Left ventricle myocardium inferior (tissue), 1 donor: ENCODE measurements around the gene BCAN. TPM values are rescaled to one million over a fixed set of nuclear protein-coding genes. Genes with fewer than 3 reads are reported as not detected.

Source experiments
- DNase-seq: peaks from one replicate; pipeline ENCODE4 v3.0.0-alpha.2; 2020
- H3K27ac ChIP-seq: fragments of 200-600 bp; replicated peaks from 2 replicates; pipeline ENCODE4 v1.8.0; 2021
- H3K27me3 ChIP-seq: fragments of 200-600 bp; 2 replicates; pipeline ENCODE4 v1.8.0; 2021; ENCODE audit warnings: low read depth
- H3K36me3 ChIP-seq: fragments of 200-600 bp; 2 replicates; pipeline ENCODE4 v1.8.0; 2021
- H3K4me1 ChIP-seq: fragments of 200-600 bp; 2 replicates; pipeline ENCODE4 v1.8.0; 2021
- H3K4me3 ChIP-seq: fragments of 200-600 bp; 2 replicates; pipeline ENCODE4 v1.8.0; 2021; ENCODE audit warnings: mild to moderate bottlenecking, moderate library complexity
- H3K9me3 ChIP-seq: fragments of 200-600 bp; replicated peaks from 2 replicates; pipeline ENCODE4 v1.8.0; 2021
- intact Hi-C: fragments of 100-400 bp; cut with micrococcal nuclease; formaldehyde crosslinking; loops from one replicate; pipeline ENCODE4 v1.11.0; 2022
- total RNA-seq: library from RNA; stranded (reverse); fragmentation: NEBNext Ultra II Directional; extraction: Animal tissue kit (Norgen Biotek cat#: 25700); gene quantifications from one replicate; pipeline ENCODE4 v1.2.1, GENCODE V29; 2021
- TF ChIP-seq, protein P1 (sequence below): fragments of 200-600 bp; IDR thresholded peaks from 2 replicates; pipeline ENCODE4 v1.8.0; 2021; ENCODE audit warnings: antibody characterized with exemption, mild to moderate bottlenecking, borderline replicate concordance
- donor health status: DM: no; HTN: yes; CAD: no; lungs with severe emphysema.

Gene BCAN
- total RNA-seq, 1 donor from 2014 or later, result 0.05 TPM

DNA sequence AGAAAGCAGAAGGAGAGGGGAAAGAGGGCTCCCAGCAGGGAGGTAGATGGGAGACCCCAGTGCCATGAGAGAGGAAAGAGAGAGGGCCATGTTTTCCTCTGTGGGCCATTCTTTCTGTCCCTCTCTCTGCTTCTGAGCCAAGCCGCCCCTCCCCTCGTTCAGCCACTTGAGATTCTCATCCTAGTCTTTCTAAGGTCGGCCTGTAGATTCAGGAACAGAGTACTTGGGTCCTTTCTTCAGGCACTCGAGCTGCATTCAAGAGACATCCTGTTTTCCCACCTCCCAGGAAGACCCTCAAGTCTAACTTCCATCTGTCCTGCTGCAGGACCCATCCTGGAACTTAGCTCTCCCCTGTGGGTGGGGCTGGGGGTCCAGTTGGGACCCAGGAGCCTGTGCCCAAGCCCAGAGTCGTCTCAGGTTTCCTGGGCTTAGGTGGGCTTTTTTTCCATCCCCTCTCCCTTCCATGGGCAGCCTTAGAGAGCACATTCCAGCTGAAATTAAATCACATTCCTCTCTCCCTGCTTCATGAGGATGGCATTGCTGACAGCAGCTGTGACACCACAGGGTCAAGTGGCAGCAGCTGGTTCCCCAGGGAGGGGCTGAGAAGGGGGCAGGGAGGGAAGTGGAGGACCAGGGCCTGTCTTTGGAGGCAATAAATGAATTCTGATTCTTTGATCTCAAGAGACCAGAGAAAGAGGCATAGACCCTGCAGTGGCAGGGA, 22.3 kb downstream of the BCAN start:
- intact Hi-C loops, result no loop called here
- Histone ChIP-seq H3K4me3 (peak overlapping the region; percentile 47), H3K27ac (peak overlapping the region; percentile 96), H3K36me3 (no peaks in the 10 kb centered on the region), H3K9me3 (no peaks in the 10 kb centered on the region), H3K27me3 (no peaks in the 10 kb centered on the region), H3K4me1 (peaks cover 99% of the 10 kb centered on the region)
- TF ChIP-seq, protein P1, sequence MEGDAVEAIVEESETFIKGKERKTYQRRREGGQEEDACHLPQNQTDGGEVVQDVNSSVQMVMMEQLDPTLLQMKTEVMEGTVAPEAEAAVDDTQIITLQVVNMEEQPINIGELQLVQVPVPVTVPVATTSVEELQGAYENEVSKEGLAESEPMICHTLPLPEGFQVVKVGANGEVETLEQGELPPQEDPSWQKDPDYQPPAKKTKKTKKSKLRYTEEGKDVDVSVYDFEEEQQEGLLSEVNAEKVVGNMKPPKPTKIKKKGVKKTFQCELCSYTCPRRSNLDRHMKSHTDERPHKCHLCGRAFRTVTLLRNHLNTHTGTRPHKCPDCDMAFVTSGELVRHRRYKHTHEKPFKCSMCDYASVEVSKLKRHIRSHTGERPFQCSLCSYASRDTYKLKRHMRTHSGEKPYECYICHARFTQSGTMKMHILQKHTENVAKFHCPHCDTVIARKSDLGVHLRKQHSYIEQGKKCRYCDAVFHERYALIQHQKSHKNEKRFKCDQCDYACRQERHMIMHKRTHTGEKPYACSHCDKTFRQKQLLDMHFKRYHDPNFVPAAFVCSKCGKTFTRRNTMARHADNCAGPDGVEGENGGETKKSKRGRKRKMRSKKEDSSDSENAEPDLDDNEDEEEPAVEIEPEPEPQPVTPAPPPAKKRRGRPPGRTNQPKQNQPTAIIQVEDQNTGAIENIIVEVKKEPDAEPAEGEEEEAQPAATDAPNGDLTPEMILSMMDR, result no peak
- DNase-seq, result no peak

DNA sequence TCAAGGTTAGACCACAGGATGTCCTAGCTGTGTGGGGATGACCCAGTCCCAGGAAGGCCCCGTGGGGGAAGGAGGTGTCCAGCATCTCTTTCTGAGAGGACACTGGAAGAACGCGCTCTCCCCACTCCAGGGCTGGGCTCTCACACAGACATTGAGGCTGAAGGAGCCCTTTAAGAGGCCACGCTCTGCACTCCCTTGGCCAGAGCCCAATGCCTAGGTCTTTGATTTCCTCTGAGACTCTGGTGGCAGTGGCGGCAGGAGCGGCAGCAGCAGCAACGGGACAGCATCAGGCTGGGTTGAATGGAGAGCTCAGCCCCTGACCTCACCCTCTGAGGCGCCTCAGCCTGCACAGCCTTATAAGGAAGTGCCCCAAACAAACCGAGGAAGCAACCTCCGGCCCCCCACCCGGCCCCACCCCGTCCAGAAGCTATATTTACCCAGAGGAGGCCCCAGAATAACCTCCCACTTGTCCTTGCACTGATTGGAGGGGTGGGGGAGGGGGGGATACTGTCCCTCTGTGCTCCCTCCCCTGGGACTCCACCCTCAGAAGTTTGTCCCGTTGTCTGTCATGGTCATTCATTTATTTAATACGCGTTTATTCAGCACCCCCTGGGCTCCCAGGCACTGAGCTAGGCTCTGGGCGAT, 23.0 kb downstream of the BCAN start:
- Histone ChIP-seq H3K4me3 (peak overlapping the region; percentile 47), H3K9me3 (no peaks in the 10 kb centered on the region), H3K27ac (peak overlapping the region; percentile 96), H3K27me3 (no peaks in the 10 kb centered on the region), H3K4me1 (peaks cover 99% of the 10 kb centered on the region), H3K36me3 (no peaks in the 10 kb centered on the region)
- intact Hi-C loops, result no loop called here
- TF ChIP-seq, protein P1, result no peak
- peak; percentile 82 for DNase-seq

DNA sequence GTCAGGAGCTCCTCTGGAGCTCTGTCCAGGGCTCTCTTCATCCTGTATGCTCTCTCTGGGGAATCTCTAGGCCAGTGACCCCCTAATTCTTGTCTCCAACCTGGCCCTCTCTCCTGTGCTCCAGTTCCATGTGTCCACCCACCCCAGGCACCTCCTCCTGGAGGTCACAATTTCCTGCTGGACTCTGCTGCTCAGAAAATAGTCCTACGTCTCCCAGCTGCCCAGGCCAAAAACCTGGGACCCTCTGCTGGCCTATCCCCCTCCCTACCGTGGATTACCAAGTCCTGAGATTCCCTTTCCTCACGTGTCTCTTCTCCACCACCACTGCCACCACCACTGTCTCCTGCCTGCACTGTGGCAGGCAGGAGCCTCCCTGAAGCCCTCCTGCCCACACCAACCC, 23.6 kb downstream of the BCAN start:
- no peaks in the 10 kb centered on the region for H3K27me3 ChIP-seq
- intact Hi-C loops, result no loop called here
- peak overlapping the region; percentile 37 for H3K4me3 ChIP-seq
- no peaks in the 10 kb centered on the region for H3K36me3 ChIP-seq
- DNase-seq, result no peak
- H3K4me1 ChIP-seq, result peaks cover 100% of the 10 kb centered on the region
- no peaks in the 10 kb centered on the region for H3K9me3 ChIP-seq
- H3K27ac ChIP-seq, result peak overlapping the region; percentile 96
- TF ChIP-seq, protein P1, result no peak

DNA sequence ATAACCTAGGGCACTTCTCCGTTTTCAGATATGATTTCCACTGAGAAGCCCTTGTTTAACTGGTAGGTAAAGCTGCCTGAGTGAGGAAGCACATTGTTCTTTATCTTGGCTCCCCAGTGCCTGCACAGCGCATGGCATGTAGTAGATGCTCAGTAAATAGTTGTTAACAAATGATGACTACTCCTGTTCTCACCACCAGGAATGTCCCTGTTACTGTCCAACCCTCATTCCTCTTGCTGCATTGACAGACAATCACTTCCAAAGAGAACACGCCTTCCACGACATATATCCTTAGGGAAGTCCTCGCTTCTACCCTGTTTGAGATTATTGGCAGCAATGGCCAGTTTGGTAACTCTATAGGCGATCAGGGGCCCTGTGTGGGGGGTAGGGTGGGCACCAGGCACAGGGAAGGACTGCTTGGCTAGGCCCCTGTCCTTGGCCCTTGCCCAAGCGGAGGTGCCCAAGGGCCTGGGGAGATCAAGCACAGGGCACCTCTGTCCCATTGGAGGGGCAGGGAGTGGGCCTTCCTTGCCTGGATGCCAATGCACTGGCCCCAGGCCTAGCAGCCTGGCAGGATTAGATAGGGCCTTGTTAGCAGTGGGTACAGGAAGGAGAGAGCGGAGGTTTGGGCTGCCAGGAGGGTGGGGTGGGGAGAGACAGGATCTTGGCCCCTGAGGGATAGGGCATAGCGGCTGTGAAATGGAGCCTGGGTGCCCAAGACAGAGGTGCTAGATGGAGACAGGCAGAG, 25.1 kb downstream of the BCAN start:
- peak overlapping the region; percentile 96 for H3K27ac ChIP-seq
- TF ChIP-seq, protein P1, result no peak
- intact Hi-C loops, result no loop called here
- no peak for DNase-seq
- H3K27me3 ChIP-seq, result no peaks in the 10 kb centered on the region
- H3K9me3 ChIP-seq, result no peaks in the 10 kb centered on the region
- peaks cover 100% of the 10 kb centered on the region for H3K4me1 ChIP-seq
- peaks cover 8% of the 10 kb centered on the region for H3K36me3 ChIP-seq
- no peak overlapping the region for H3K4me3 ChIP-seq

DNA sequence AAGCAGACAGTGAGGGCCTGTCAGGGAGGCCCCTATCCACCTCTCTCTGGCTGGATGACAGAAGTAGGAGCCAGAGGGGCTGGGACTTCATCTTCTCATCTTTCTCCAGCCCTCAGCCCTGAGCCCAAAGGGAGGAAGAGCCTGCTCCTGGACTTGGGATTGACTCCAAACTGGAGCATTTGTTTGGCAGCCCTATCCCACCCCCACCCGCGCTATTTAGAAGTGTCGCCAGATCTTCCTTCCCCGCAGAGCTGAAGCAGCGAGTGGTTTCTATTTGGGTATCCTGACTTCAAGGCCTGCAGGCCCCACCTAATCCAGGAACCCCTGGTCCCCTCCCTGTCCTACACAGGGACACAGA, 25.7 kb downstream of the BCAN start:
- DNase-seq, result peak; percentile 57
- H3K27me3 ChIP-seq, result no peaks in the 10 kb centered on the region
- H3K9me3 ChIP-seq, result no peaks in the 10 kb centered on the region
- TF ChIP-seq, protein P1, result no peak
- peak overlapping the region; percentile 96 for H3K27ac ChIP-seq
- intact Hi-C loops, result no loop called here
- H3K4me1 ChIP-seq, result peaks cover 100% of the 10 kb centered on the region
- H3K4me3 ChIP-seq, result peak overlapping the region; percentile 9
- H3K36me3 ChIP-seq, result peaks cover 14% of the 10 kb centered on the region
